HG02623 (cell line): ENCODE measurements around the gene SLC15A3.

Experiments
- ATAC-seq: cut with Tn5 transposase; IDR thresholded peaks from one replicate; pipeline ENCODE4 v1.9.1; 2021; ENCODE audit warnings: moderate library complexity; ENCODE audit not compliant: unreplicated experiment

SLC15A3 gene

GRCh38 chr11:60946601-60947264 lies 5.2 kb downstream of the SLC15A3 start:
- no peak for ATAC-seq

GRCh38 chr11:60945295-60945667 lies 6.7 kb downstream of the SLC15A3 start:
- ATAC-seq, result no peak

GRCh38 chr11:60944490-60945294 lies 7.3 kb downstream of the SLC15A3 start:
- no peak for ATAC-seq

DNA sequence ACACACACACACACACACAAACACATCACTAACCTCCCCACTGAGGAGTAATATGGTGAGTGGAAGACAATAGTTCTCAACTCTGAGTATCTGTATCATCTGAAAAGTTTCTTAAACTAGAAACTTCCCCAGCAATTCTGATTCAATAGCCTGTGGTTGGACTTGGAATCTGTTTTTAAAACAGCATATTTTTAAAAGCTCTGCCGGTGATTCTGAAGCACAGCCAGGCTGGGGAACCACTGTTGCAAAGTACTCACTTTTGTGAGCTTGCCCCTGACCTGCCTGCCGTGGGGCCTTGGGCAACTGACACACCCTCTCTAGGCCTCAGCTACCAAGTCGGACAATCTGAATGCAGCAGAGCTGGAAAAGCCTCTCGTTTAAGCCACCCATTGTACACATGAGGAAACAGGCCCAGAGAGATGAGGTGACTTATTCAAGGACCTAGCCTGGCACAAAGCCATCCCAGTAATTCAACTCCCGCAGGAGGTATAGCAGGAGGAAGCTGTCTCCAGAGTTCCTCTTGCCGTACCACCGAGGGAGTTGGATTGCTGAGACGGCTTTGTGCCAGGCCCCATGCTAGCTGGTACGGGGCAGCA lies 8.9 kb downstream of the SLC15A3 start:
- ATAC-seq, result no peak

- no peak for ATAC-seq
These were observed 9.8 kb downstream of the SLC15A3 start for GRCh38 chr11:60942219-60942618.

DNA sequence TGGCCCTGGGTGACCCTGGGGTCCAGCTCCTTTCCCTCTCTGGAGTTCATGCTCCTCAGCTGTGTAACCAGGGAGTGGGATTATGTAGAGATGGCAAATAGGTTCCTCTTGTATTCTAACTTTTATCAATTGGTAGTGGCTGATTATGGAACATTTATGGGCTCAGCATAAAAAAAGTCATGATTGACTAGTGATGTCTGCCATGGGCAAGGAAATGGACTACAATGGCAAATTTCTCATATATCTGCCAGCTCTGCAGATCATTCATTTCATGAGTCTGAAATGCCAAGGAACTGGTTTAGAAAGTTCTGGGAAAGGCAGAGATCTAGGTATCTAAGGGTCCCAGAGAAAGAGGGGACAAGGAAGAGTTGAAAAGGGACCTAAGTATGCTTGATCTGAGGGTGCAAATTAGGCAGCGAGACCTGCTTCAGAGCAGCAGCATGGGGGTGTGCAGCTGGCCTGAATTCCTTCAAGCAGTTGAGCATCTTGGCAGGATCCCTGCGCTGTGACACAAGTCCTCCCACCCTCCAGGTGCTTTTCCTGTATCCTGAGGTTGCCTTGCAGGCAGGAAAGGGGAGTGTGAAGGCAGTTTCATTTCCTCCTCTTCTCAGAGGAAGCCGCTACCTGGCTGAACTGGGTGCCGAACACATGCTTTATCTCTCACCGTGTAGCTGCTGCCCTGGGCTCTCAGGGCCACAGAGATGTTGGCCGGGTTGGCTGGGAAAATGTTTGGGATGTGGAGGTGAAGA lies 10.4 kb downstream of the SLC15A3 start:
- no peak for ATAC-seq

GRCh38 chr11:60939855-60940254 lies 12.1 kb downstream of the SLC15A3 start:
- ATAC-seq, result no peak

DNA sequence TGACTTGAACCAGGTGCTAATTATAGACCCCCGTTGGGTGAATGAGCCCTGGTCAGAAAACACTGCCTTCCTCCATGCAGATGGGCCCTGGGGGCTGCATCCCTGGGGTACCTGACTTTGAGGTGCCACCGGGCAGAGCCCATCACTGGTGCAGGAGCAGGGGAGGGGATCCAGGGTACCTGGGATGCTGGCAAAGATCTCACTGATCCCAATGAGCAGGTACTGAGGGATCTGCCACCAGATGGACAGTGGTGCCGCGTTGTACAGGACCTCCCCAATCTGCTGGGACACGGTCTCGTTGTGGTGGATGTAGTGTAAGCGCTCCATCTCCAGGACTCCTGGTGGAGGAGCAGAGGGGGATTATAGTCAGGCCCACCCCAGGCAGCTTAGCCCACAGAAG lies 12.7 kb downstream of the SLC15A3 start:
- ATAC-seq, result no peak

- no peak for ATAC-seq
These were observed 13.5 kb downstream of the SLC15A3 start for GRCh38 chr11:60938500-60938899.

GRCh38 chr11:60937811-60938210 lies 14.2 kb downstream of the SLC15A3 start:
- no peak for ATAC-seq

DNA sequence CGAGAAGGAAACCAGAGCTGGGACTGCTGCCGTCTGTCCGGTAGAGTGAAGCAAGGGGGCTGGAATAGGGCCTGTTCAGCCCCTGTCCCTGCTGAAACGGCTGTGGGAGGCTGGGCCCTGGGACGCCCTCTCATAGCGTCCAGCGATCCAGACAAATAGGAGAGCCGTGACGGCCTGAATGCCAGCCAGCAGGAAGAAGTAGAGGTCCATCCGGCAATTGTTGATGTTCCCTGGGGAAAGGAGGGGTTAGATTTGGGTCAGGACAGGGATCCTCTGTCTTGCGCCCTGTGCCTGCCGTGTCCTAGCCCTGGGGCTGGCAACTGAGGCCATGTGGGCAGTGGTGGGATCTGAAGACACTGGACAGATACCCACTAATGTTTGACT lies 14.8 kb downstream of the SLC15A3 start:
- no peak for ATAC-seq

- ATAC-seq, result no peak
These were observed 15.4 kb downstream of the SLC15A3 start for GRCh38 chr11:60936467-60937143.

- ATAC-seq, result no peak
These were observed 16.1 kb downstream of the SLC15A3 start for GRCh38 chr11:60935676-60936442.

- ATAC-seq, result no peak
These were observed 17.0 kb downstream of the SLC15A3 start for GRCh38 chr11:60934790-60935605.

- ATAC-seq, result no peak
These were observed 17.7 kb downstream of the SLC15A3 start for GRCh38 chr11:60934124-60934789.

DNA sequence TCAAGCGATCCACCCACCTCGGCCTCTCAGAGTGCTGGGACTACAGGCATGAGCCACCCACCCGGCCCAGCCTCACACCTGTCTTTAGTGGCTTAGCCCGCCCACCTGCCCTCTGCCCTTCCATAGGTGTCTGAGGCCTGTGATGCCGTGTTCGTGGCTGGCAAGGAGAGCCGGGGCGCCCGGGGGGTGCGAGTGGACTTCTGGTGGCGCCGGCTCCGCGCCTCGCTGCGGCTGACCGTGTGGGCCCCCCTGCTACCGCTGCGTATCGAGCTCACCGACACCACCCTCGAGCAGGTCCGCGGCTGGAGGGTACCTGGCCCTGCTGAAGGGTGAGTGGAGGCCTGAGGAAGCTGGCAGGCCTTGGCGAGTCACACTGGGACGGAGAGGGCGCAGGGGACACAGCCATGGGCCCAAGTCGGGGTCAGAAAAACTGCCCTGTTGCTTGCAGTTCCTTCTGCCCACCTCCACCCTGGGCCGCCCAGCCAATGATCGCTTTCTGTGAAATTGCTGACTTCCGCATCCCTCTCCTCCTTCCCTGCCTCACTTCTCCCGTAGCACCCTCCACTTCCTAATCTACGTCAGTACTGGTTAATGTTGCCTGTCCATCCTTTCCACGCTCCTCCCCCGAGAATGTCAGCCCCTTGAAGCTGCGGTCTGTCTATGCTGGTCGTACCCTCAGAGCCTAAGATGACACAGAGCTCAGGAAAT lies 18.4 kb downstream of the SLC15A3 start:
- ATAC-seq, result no peak

DNA sequence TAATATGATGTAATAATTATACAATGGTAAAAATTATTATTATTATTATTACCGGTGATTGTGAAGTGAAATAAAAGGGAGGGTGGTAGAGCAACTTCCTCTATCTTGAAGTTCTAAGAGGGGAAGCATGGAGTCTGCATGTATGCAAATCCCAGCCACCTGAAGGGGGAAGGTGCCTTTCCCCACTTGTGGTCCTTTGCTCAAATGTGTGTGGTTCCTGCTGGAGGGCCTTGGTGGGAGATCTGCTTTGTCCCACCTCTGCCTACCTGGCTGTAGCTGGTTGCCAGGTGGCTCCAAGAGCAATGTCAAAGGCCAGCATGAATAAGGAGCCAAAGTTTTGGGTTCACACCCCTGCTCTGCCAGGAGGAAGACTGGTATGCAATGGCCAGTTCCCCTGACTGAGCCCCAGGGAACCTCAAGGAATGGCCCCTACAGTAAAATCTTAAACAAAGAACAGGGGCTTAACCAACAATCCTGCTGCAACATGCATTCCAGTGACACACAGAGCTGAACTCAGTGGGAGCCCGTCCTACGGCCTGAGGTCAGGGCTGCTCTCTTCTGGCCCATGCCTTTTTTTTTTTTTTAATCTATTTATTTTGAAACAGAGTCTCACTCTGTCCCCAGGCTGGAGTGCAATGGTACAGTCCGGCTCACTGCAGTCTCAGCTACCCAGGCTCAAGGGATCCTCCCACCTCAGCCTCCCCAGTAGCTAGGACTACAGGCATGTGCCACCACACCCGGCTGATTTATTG lies 19.2 kb downstream of the SLC15A3 start:
- ATAC-seq, result no peak
